ENCODE results near the gene MAL. TPM values are rescaled to one million over a fixed set of nuclear protein-coding genes. Genes with fewer than 3 reads are reported as not detected.

MAL gene
- total RNA-seq, 4 donors from 2014 or later = 469 to 1,903 (median 516) TPM

DNA sequence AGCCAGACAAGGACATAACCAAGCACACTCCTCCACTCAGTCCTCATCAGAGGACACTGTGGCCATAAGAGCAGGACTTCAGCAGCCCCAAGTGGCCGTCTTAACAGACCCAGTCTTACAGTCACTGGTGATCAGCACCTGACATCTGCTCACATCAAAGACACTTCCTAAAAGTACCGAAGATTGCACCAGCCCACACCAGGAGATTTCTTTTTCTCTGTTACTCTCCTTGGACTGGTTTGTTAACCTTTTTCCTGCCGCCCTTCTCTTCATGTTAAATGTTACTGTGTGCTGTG, 52.0 kb downstream of the MAL start:
- peaks cover 0 to 48% (median 0%) of the 10 kb centered on the region in 4 donors for H3K27me3 ChIP-seq
- WGBS, 2 donors = 31 to 43% methylated on average over 3 of the region's 3 CpGs
- intact Hi-C loops (cut with DNase I) = loop anchor here (5.0 kb wide), 1 partner anchor 55 kb away; no protein-coding TSS in a partner anchor
- H3K27ac ChIP-seq = peak overlapping the region in 2 of 4 donors; percentile 56 to 76
- TF ChIP-seq POLR2A (IDR thresholded peaks at IDR 0.05) = no peak
- TF ChIP-seq CTCF (IDR thresholded peaks at IDR 0.05) = no peak
- no peak for DNase-seq
- no peaks in the 10 kb centered on the region for H3K36me3 ChIP-seq
- H3K4me1 ChIP-seq = peaks cover 5 to 36% (median 12%) of the 10 kb centered on the region in 3 donors
- H3K4me3 ChIP-seq = no peak overlapping the region
- H3K9me3 ChIP-seq = no peaks in the 10 kb centered on the region

DNA sequence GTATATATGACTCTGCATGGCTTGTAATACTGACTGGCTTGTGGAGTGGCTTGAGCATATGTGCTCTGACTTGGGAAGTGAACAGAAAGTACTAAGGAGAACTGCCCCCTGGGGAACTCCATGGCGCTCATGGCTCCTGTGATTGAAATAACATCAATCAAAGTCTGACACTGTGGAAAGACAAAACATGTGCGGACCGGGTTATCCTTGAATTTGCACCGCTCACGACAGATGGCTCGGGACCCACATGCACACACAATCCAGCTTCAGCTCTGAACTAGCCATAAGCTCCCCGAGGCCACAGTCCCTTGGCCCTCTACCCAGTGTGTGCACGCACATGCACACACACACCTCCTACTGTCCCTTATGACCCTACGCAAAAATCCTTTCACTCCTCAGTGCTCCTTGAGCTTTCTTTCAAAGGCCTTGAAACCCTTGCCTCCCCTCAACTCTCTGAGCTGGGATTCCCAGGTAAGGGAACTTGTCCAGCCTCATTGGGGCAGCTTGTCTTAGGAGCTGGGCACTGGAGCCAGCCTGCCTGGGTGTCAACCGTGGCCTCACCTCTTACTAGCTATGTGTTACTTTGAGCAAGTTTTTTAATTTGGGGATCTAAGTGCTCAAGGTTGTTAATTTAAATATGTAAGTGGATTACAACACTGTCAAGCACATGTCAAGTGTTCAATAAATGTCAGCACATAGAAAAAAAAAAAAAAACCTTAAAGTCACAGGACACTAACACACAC, 52.5 kb downstream of the MAL start:
- 51 to 57% methylated on average over 10 of the region's 10 CpGs for WGBS, 2 donors
- peaks cover 0 to 47% (median 0%) of the 10 kb centered on the region in 4 donors for H3K27me3 ChIP-seq

DNA sequence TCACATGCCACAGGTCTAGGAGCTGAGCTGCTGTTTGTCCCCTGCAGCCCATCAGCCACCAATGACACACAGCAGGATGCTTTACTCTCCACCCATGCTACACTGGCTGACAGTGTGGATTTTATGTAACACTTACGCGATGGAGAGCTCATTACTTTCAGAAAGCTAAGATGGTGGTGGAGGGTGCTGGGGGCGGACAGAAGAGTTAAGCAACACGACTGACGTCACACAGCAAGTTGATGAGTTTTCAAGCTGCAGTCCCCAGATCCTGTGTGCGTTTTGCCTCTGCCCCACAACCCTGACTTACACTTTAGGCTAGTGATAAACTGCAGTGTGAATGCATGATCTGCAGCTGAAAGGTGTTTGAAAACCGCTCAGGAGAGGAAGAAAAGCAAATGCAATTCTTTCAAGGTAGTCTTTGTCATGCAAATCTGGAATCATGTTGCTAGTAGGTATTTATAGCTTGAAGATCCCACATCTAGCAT, 53.7 kb downstream of the MAL start:
- no peaks in the 10 kb centered on the region for H3K36me3 ChIP-seq
- no peak for TF ChIP-seq POLR2A (IDR thresholded peaks at IDR 0.05)
- TF ChIP-seq CTCF (IDR thresholded peaks at IDR 0.05) = no peak
- H3K9me3 ChIP-seq = no peaks in the 10 kb centered on the region
- H3K4me1 ChIP-seq = peaks cover 5 to 36% (median 12%) of the 10 kb centered on the region in 3 donors
- 50 to 71% methylated on average over 7 of the region's 7 CpGs for WGBS, 2 donors
- H3K4me3 ChIP-seq = no peak overlapping the region
- DNase-seq = no peak
- H3K27ac ChIP-seq = no peak overlapping the region
- peaks cover 0 to 35% (median 0%) of the 10 kb centered on the region in 4 donors for H3K27me3 ChIP-seq
- intact Hi-C loops (cut with DNase I) = loop anchor here (5.0 kb wide), 1 partner anchor 57 kb away; no protein-coding TSS in a partner anchor

More for the DNA sequence above, 52.5 kb downstream of the MAL start:
- intact Hi-C loops (cut with DNase I) = loop anchor here (5.0 kb wide), 1 partner anchor 56 kb away; no protein-coding TSS in a partner anchor
- DNase-seq = no peak
- Histone ChIP-seq H3K9me3 (no peaks in the 10 kb centered on the region), H3K27ac (no peak overlapping the region), H3K4me1 (peaks cover 5 to 36% (median 12%) of the 10 kb centered on the region in 3 donors), H3K36me3 (no peaks in the 10 kb centered on the region), H3K4me3 (no peak overlapping the region)
- TF ChIP-seq POLR2A (IDR thresholded peaks at IDR 0.05) (no peak), CTCF (IDR thresholded peaks at IDR 0.05) (no peak)

GRCh38 chr2:95082477-95082876, 57.0 kb downstream of the MAL start:
- H3K9me3 ChIP-seq = no peaks in the 10 kb centered on the region
- H3K27ac ChIP-seq = no peak overlapping the region
- intact Hi-C loops (cut with DNase I) = no loop called here
- WGBS, 2 donors = 79 to 94% methylated on average over 2 of the region's 2 CpGs
- TF ChIP-seq POLR2A (IDR thresholded peaks at IDR 0.05) (no peak), CTCF (IDR thresholded peaks at IDR 0.05) (no peak)
- peaks cover 0 to 13% (median 0%) of the 10 kb centered on the region in 3 donors for H3K4me1 ChIP-seq
- no peak for DNase-seq
- H3K27me3 ChIP-seq = peaks cover 0 to 3% (median 0%) of the 10 kb centered on the region in 4 donors
- peaks cover 3 to 32% (median 20%) of the 10 kb centered on the region in 3 donors for H3K36me3 ChIP-seq
- no peak overlapping the region for H3K4me3 ChIP-seq

DNA sequence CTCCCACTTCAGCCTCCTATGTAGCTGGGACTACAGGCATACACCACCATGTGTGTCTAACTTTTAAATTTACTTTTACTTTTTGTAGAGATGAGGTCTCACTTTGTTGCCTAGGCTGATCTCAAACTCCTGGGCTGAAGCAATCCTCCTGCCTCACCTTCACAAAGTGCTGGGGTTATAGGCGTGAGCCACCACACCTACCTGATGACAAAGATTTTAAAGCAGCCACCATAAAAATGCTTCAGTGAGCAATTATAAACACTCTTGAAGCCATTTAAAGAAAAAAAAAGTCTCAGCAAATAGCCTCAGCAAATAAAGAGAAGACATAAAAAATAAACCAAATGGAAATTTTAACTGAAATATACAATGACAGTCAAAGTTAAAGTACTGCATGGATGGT, 60.5 kb downstream of the MAL start:
- TF ChIP-seq POLR2A (IDR thresholded peaks at IDR 0.05) = no peak
- peaks cover 7 to 67% (median 25%) of the 10 kb centered on the region in 3 donors for H3K36me3 ChIP-seq
- whole genome bisulfite sequencing, 2 donors = 88 to 91% methylated on average over 1 of the region's 1 CpG
- no peak for DNase-seq
- intact Hi-C loops (cut with DNase I) = no loop called here
- no peaks in the 10 kb centered on the region for H3K27me3 ChIP-seq
- no peak overlapping the region for H3K4me3 ChIP-seq
- no peaks in the 10 kb centered on the region for H3K9me3 ChIP-seq
- no peaks in the 10 kb centered on the region for H3K4me1 ChIP-seq
- no peak overlapping the region for H3K27ac ChIP-seq

All from esophagus squamous epithelium (tissue), 5 donors.